Right renal cortex interstitium (tissue), 3 donors: ENCODE measurements around the gene H2BK1. TPM values are rescaled to one million over a fixed set of nuclear protein-coding genes. Genes with fewer than 3 reads are reported as not detected.

ENCODE experiments used
- DNase-seq, 3 donors: peaks; one replicate each; pipeline ENCODE4 v3.0.0-alpha.2; 2013; ENCODE audit warnings: low read depth in 3 of 3, low spot score in 2 of 3
- polyA plus RNA-seq, 3 donors: library from polyadenylated mRNA; unstranded; fragments of 120-200 nt; gene quantifications; one replicate each; pipeline ENCODE4 v1.2.1, GENCODE V29; 2013; ENCODE audit not compliant: insufficient read length in 3 of 3

Gene H2BK1
- polyA plus RNA-seq, 3 donors = not detected

DNA sequence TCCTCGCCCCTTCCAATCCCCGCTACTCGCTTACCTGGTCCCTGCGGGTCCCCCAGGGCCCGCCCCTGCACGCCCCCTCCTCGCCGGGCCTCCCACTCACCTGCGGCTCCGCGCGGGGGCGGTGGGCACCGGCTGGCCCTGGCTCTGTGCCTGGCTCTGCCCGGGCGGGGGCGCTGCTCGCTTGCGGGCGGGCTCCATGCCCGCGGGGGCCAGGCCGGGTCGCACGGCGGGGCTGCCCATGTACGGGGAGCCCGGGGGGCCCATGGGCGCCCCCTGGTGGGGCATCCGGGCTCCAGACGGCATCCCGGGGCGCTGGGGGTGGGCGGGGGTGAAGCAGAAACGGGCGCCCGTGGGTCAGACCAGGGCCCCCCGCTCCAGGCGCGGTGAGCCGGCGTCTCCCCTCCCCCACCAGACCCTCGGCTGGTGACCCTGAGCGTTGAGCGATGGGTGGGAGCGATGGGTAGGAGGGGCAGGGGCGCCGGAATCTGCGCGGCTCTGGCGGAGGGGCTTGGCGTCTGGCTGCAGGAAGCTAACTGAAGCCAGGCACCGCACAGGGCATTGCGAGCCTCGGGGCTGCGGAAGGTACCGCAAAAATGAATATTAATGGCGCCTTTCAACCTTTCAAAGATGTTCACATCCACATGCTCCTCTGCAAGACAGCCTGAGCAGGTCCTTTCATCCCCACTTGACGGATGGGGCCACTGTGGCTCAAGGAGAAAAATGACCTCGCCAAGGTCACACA lies 35.2 kb upstream of the H2BK1 start:
- DNase-seq = no peak

GRCh38 chr7:151244841-151245346 lies 34.6 kb upstream of the H2BK1 start:
- no peak for DNase-seq

- no peak for DNase-seq
These were observed 34.0 kb upstream of the H2BK1 start for GRCh38 chr7:151244196-151244840.

DNA sequence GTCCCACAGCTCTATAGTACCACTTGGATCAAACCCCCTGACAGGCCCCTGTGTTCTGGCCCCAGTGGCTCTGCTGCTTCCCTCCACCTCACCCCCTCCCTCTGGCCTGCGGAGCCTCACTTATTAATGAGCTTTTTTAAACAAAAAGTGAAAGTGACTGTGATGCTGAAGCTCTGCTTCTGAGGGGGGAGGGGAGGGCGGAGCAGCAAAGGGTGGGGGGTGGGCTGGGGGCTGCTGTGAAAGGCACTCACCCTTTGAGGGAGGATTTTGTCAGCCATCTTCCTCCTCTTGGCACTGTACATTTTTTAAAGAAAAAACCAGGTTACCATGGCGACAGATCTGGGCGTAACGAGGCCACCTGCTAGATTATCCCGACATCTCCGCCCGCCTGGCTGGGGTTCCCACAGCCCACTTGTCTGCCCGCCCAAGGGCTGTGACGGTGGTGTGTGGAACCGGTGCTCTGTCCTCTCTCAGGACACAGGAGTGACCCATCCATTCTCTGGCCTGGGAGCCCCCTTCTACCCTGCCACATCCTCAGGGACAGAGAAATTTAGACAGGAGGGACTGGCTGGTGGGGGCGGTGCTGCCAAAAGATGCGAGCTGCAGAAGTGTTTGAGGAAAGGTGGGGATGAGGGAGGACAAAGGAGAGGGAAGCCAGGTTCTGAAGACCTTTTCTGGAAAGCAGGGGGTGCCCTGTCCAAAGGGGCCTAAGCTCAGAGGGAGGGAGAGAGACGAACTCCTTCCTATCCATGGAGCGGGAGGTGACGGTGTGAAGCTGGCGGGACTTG lies 33.3 kb upstream of the H2BK1 start:
- no peak for DNase-seq

DNA sequence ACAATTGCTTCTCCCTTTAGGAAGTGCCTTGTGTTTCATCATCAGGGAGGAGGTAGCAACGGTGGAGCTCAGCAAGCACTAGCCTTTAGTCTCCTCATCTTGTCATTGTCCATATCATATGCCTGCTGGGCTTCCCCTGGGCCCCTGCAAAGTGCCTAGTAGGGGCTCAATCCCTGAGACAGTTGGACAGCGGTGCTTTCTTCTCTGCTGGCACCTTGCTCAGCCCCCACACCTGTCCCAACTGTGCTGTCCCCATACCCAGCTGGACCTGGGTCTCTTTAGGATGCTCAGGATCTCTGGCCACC lies 32.7 kb upstream of the H2BK1 start:
- no peak for DNase-seq

DNA sequence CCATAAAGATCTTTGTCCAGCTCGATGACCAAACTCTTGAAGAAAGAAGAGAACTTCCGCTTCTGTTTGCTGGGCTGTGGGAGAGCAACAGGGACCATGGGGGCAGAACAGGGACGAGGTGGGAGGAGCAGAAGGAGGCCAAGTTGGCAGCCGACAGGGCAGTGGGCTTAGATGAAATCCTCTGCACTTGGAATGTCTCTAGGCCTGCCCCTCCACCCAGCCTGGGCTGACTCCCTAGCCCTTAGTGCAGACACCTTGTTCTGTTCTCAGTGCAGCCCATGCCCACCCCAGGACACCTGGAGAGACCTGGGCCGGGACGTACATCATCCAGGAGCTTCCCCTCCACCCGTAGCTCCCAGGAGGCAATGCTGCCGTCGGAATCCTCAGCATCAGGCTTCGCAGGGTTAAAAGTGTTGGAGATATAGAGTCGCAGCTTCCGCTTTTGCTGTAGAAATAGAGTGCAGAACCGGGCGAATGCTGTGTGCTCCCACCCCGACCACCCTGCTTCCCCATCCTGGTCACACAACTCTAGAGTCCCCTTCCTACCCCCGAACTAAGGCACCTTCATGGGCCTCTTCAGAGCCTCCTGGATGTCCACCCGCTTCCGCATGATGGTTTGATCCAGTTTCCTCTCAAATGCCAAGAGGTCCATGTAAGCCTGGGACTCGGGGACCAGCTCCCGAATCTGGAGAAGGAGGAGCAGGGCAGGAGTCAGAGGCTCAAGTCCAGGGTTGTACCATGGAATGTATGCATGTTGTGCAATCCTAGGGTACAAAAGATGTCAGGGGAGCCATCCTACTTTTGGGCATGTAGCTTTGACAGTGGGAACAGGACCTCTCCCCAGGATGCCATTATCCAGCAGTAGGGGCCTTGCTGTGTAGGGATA lies 32.1 kb upstream of the H2BK1 start:
- no peak for DNase-seq

DNA sequence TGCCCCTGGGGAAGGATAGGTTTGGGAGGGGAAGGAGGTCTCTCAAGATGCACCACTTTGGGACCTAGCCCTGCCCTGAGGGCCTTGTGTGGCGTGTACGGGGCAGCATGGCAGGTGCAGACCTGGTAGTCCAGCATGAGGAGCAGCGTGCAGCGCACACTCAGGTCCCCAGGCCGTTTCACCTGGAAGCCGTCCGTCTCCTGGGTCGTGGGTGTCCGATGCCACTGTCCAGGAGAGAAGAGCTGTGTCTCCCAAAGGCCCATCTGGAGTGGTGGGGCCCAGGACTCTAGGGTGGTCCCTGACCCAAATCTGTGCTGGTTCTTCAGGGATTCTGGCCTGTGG lies 31.4 kb upstream of the H2BK1 start:
- DNase-seq = no peak

DNA sequence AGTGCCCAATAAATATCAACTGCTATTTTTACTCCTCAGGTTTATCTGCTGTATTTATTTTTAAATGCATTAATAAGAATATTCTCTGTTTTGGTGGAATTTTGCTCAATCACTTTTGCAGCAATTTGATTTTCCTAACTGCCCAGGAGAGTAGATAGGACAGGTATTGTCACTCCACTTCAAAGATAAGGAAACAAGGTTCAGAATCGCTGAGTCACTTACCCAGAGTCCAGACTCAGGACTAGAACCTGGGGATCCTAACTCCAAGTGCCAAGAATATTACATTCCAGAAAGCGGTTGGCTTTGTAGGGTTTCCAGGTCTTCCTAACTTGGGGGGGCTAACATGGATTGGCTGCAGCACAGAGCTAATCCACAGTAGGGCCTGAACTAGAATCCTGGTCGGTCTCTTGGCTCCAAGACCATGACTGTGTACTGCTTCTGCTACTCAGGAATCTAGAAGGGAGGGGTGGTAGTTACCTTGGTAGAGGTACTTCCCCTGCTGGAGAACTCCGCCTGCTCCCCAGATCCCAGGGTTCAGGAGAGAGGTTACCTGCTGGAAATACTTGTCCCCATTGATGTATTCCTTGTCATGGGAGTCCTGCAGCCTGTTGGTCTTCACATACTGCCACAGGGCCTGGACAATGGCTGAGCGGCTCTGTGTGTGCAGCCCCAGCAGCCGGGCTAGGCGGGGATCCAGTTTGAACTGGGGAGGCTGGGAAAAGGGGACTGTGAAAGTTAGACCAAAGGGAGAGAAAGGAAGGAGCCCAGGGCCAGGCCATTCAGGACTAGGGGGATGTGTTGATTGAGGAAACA lies 30.9 kb upstream of the H2BK1 start:
- DNase-seq = no peak

GRCh38 chr7:151240536-151240935 lies 30.2 kb upstream of the H2BK1 start:
- no peak for DNase-seq

DNA sequence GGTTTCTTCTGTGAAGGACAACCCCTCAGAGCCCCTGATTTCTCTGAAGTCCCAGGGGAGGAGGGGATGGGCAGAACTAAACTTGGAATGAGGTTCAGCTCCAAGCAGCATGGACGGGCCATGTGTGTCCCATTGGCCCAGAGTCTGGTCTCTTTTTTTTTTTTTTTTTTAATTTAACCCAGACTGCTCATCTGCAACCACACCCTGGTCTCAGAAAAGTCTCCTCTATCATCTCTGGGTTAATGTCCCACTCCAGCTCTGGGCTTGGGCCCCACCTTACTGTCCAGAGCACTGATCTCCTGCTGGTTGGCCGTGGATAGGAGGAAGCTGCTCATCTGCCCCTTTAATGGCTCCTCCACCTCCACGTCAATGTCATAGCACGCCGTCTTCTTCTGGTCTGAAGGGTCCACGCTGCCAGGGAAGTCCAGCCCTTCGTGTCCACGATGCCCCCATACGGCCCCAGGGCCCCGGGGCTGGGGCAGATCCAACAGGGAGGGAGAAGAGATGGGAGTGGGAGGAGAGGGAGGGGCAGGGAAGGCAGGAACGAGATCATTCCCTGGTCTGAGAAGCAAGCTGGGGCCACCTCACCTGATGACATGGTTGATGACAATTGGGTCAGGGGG lies 29.7 kb upstream of the H2BK1 start:
- DNase-seq = no peak

DNA sequence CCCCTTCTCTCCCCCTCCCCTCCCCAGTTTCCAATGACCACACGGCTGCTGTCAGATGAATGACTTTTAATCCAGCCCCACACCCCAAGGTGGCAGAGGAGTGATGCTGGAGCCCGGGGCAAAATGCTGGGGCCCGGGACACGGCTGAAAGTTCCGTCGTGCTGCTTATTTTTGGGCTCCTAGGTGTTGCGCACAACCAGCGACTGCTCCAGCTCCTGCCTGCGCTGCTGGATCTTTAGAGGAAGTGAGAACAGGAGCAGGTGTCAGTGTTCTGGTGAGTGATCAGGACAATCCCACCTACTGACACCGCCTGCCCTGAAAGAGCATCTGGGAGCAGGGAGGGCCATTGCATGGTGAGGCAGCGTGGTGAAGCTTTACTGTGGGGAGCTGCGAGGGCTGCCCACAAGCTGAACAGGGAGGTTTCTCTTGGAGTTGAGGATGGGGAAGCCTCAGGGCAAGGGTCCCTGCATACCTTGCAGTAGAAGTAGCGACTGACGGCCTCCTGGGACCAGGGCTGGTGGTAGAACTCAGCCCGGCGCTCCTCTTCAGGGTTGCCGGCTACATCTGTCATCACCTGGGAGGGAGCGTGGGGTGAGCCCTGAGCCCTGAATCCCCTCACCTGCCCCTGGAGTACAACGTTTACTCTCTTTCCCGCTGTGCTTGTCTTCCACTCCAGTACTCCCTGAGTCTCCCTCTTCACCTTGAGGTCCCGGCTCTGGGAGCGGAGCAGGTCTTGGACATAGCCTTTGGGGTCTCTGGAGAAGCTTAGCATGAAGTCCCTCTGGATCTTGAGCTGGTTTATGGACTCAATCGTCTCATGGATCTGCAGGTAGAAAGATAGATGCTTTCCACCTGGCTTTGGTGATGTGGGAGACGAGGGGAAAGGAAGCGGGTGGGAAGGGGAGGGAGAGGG lies 28.9 kb upstream of the H2BK1 start:
- no peak for DNase-seq

GRCh38 chr7:151238190-151238810 lies 28.0 kb upstream of the H2BK1 start:
- no peak for DNase-seq

- DNase-seq = no peak
These were observed 27.2 kb upstream of the H2BK1 start for GRCh38 chr7:151237244-151238189.

DNA sequence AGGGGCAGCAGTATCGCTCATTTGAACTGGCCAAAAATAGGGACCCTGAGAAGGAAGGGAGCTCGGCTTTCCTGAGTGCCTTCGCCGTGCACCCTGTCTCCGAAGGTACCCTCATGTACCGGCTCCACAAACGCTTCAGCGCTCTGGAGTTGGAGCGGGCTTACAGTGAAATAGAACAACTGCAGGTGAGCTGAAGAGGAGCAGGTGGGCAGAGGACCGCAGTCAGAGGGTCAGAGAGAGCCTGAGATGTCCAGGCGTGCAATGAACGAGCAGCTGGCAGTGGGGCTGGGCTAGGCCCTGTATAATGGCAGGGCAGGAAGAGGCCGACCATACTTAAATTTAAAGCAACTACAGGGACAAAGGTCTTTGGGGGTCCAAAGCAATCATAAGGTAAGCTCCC lies 26.1 kb upstream of the H2BK1 start:
- DNase-seq = no peak

DNA sequence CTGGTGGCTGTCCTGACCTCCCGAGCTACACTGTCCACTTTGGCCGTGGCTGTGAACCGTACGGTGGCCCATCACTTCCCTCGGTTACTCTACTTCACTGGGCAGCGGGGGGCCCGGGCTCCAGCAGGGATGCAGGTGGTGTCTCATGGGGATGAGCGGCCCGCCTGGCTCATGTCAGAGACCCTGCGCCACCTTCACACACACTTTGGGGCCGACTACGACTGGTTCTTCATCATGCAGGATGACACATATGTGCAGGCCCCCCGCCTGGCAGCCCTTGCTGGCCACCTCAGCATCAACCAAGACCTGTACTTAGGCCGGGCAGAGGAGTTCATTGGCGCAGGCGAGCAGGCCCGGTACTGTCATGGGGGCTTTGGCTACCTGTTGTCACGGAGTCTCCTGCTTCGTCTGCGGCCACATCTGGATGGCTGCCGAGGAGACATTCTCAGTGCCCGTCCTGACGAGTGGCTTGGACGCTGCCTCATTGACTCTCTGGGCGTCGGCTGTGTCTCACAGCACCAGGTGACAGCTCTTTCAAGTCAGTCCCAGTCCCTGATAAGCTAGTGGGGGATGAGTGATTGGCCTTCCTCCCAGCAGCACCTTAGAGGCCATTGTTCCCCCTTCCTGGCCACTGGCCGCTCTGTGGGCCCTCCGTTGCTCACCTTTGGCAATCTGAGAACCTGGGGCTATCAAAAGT lies 25.0 kb upstream of the H2BK1 start:
- no peak for DNase-seq

- no peak for DNase-seq
These were observed 23.5 kb upstream of the H2BK1 start for GRCh38 chr7:151233804-151234203.
